Femur (tissue), 1 donor: ENCODE measurements around the gene PGLYRP3.
A peak's percentile ranks its signal among the peaks of the same experiment; 100 is the strongest.

Source experiments
- DNase-seq: peaks from one replicate; pipeline ENCODE4 v3.0.0-alpha.2; 2017

The PGLYRP3 gene

DNA sequence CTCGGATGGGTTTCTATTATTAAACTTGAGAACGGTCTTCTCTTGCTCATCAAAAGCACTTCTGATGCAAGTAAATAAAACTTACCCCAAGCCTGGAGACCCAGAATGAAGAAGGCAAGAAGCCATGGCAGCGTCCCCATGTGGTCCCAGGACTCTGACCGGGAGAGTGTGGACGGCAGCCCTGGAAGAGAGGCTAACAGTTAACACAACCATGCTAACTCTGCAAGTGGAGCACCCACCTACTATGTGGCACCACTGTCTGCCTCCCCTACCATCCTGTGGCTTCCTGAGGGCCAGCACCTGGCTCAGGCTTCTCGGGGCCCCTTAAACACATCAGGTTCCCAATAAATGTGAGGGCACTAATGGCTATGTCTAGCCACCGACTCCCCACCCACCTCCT lies 2.2 kb downstream of the PGLYRP3 start:
- no peak for DNase-seq

- DNase-seq: no peak
Observed at GRCh38 chr1:153309441-153309840, 3.3 kb downstream of the PGLYRP3 start.

DNA sequence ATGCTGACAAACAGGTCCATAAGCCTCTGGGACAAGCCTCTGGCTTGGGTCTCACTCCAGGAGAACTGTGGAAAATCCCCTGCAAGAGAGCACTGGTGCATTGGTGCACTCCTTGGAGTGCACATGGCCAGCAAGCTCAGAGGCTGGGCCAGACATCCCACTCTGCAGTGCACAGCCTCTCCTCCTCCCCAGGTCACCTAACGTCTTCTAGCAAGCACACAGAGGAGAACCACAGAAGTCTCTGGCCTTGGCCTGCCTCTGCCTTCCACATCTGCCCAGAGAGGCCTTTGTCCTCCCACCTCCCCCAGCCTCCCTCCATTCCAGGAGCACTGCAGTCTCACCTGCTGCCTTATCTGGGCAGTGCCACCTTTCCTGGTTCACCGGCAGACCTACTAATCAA lies 4.2 kb downstream of the PGLYRP3 start:
- DNase-seq: no peak

DNA sequence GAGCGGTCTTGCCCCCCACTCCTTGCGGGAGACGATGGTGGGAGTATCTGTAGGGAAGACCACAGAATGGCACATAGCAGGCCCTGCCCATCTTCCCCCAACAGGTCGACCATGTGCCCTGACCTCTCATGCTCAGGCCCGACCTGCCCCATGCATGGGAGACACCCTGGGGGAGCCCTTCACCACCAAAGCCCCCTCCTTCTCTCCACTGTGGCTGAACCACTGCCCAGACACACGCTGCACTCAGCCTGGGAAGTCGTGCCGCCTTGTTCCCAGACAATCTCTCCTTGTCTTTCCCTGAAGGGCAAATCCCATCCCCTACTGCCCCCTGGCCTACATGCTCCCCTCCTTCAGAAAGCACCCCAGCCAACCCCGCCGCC lies 5.5 kb downstream of the PGLYRP3 start:
- DNase-seq: no peak

DNA sequence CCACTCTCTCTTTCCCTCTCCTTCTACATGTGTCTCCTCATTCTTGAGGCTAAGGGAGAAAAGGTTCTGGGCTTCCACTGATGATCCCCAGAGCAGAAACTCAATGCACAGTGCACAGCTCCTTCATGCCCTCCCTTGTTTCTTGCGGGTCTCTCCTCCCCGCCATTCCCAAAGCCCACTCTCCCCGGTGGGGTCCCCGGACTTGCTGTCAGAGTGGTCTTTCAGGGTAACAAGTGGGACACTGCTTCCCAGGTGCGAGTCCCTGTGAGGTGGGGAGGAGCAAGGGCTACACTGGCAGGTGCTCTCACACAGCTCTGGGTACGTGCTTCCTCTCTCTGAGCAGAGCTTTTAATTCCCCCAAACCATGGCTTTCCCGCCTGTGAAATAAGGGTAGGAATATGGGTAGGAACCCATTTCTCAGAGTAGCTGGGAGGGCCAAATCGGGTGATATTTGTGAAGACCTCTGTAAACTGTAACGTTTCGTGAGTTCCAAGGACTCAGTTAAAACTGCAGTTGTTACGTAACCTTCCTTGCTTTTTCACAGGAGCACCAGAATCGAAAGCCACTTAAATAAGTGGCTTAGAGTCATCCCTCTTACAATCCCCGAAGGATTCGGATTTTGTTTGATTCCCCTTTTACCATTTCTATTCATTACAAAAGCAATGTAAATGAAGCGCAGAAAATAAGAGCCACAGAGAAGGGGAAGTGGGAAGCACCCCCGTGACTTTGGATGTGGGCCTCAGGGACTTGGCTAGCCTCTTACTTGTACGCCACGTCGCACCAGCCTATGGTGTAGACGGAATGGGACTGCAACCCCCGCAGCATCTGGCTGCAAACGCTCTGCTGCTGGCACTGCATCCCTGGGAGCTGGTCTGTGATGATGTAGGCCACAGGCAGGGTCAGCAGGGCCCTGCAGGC lies 6.2 kb downstream of the PGLYRP3 start:
- no peak for DNase-seq

GRCh38 chr1:153305682-153306081 lies 7.1 kb downstream of the PGLYRP3 start:
- no peak for DNase-seq

- no peak for DNase-seq
Observed at GRCh38 chr1:153302308-153302707, 10.4 kb downstream of the PGLYRP3 start.

DNA sequence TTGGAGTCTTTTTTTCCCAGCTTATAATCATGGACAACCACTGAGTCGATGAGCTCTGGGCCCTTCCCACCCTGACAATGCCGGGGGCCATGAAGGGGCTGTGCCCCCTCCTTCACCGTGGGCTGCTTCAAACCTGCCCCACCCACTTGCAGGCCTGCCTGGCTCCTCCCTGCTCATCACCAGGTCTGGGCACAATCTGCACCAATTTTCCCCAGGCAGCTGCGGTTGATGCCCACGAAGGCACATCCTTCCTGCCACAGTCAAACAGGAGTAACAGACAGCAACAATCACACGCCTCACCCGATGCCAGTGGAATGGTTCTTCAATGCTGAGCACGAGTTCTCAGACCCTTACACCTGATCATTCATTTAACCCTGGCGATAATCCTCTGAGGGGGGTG lies 18.9 kb downstream of the PGLYRP3 start:
- no peak for DNase-seq

- no peak for DNase-seq
Observed at GRCh38 chr1:153293480-153293775, 19.3 kb downstream of the PGLYRP3 start.

GRCh38 chr1:153292740-153293479 lies 19.8 kb downstream of the PGLYRP3 start:
- DNase-seq: no peak

GRCh38 chr1:153292185-153292584 lies 20.6 kb downstream of the PGLYRP3 start:
- DNase-seq: no peak

DNA sequence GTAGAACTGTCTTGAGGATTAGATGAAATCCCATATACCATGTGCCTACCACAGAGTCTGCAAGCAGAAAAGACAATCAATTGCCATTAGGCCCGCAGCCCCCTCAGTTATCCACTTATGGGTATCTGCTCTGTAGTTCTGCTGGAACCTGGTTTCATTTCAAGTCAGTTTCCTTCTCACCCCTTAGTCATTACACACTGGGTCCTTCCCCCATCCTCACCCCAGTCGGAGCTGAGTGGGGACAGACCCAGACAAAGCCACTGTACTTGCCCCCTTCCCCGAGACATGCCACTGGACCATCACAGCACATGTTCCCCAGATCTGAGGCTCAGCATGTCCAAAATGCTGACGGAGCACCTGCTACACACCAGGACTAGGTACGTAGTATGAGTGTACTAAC lies 21.2 kb downstream of the PGLYRP3 start:
- no peak for DNase-seq

GRCh38 chr1:153288634-153289275 lies 24.0 kb downstream of the PGLYRP3 start:
- no peak for DNase-seq

- DNase-seq: no peak
Observed at GRCh38 chr1:153277852-153278251, 34.9 kb downstream of the PGLYRP3 start.

DNA sequence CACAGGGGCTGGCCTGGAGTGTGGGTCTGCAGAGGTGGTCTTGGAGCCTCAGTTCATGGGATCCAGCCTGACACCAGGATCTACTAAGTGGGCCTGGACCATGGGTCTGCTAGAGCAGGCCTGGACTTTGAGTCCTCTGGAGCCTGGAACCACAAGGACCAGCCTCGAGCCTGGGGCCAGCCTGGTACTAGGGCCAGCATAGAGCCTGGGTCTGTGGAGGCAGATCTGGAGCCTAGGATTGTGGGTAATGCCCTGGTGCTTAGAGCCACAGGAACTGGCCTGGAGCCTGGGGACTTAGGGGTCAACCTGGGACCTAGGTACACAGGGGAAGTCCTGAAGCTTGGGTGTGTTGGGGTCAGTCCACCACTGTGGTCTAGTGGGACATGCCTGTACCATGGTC lies 40.6 kb downstream of the PGLYRP3 start:
- DNase-seq: no peak

DNA sequence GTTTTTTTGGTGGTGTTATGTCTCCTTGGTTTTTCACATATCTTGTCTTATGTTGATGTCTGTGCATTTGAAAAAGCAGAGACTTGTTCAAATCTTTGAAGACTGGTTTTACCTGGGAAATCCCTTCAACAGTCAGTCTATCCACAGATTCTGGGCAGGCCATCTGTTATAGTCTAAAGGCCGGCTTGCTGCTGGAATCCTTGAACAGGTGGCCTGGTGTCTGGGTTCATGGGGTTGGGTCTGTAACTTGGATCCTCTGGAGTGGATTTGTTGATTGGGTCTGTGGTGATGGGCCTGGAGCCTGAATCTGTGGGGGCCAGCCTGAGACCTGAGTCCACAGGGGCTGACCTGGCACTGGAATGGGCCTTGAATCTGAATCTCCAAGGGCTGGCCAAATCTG lies 41.0 kb downstream of the PGLYRP3 start:
- no peak for DNase-seq

GRCh38 chr1:153265457-153265856 lies 47.3 kb downstream of the PGLYRP3 start:
- DNase-seq: no peak

- DNase-seq: no peak
Observed at GRCh38 chr1:153262462-153263157, 50.1 kb downstream of the PGLYRP3 start.

GRCh38 chr1:153262070-153262366 lies 50.7 kb downstream of the PGLYRP3 start:
- no peak for DNase-seq

GRCh38 chr1:153261281-153262069 lies 51.3 kb downstream of the PGLYRP3 start:
- peak; percentile 69 for DNase-seq

DNA sequence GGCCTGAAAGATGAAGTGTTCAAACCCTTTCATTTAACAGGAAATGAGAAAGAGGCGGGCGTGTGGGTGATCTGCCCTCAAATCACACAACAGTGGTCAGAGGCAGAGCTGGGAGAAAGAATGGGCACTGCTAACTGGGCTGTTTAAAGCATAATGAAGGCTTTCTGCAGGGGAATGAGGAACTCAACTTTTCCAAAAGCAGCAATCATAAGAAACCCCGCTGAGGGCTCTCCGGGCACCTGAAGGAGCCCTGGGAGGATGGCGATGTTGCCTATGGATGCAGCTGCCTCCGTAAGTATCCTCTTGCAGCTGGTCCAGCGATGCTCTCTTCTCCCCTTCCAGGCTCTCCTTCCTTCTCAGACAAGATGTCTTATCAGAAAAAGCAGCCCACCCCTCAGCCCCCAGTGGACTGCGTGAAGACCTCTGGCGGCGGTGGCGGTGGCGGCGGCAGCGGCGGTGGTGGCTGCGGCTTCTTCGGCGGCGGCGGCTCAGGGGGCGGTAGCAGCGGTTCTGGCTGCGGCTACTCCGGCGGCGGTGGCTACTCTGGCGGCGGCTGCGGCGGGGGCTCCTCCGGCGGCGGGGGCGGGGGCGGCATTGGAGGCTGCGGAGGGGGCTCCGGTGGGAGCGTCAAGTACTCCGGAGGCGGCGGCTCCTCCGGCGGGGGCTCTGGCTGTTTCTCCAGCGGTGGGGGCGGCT lies 52.0 kb downstream of the PGLYRP3 start:
- DNase-seq: peak; percentile 40

DNA sequence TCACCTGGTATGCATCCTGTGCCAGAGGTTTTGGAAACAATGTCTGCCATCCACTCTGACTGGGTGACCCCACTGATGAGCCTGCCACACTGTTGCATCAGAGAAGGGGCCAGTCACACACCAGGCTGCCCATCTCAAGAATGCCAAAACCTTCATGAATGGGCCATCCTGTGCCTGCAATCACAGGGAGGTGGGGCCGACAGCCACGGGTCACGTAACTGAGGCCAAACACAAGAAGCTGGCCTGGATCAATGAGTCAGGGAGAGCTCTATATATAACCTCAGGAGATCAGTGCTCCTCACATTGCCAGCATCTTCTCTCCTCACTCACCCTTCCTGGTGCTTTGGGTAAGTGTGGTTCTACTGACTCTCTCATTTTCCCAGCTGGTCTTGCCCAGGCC lies 53.4 kb downstream of the PGLYRP3 start, which contains the start of gene LORICRIN:
TSS of gene LORICRIN (plus strand) at position 301 of the 400 bp plus-strand sequence. CDS start 1,263 bp downstream, outside the sequence.
- DNase-seq: no peak
